Measurements from ENCODE around the gene ZBTB7B.

GRCh38 chr1:155000411-155000725, 2.2 kb upstream of the ZBTB7B start:
- no peak for TF ChIP-seq CTCF (IDR thresholded peaks at IDR 0.05)
- no peak for TF ChIP-seq EZH2 (IDR thresholded peaks at IDR 0.05; ENCODE audit: borderline replicate concordance, insufficient read depth, low read depth, low read length, poor library complexity, severe bottlenecking)
